ENCODE data around the gene ARID3A.
"Not testable (repeated sequence)": the region's sequence is repeated elsewhere in the genome, so short reads cannot be mapped to it uniquely, and the experiment has no call there.

The ARID3A gene

DNA sequence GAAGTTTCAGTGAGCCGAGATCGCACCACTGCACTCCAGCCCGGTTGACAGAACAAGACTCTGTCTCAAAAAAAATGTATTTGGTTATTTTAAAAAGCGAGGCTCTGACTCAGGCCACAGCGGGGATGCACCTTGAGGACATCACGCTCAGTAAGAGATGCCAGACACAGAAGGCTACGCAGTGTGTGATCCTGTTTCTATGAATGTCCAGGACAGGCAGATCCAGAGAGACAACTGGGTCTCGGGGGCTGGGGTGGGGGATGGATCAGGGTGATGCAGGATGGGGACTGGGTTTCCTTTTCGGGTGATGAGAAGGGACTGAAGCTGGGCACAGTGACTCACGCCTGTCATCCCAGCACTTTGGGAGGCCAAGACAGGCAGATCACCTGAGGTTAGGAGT, 38.2 kb upstream of the ARID3A start:
- H3K27me3 ChIP-seq (ENCODE audit: insufficient read depth, insufficient read length) = no peaks in the 10 kb centered on the region
- H3K9ac ChIP-seq (ENCODE audit: insufficient read length, low read depth) = no peak overlapping the region
- no peaks in the 10 kb centered on the region for H3K9me3 ChIP-seq (ENCODE audit: insufficient read depth, low read length)
- no peak overlapping the region for H3K4me3 ChIP-seq (ENCODE audit: insufficient read length, low read depth)
- DNase-seq (ENCODE audit: low read depth, low spot score) = no peak
- H3K4me1 ChIP-seq (ENCODE audit: insufficient read depth, insufficient read length) = peaks cover 7% of the 10 kb centered on the region
- TF ChIP-seq YY1 (IDR thresholded peaks at IDR 0.05; ENCODE audit: insufficient read depth, insufficient read length) (no peak), ZNF274 (IDR thresholded peaks at IDR 0.05; ENCODE audit: low read depth, low read length) (no peak), SUZ12 (IDR thresholded peaks at IDR 0.05; ENCODE audit: extremely low read depth, insufficient read depth, insufficient read length) (no peak)
- H3K36me3 ChIP-seq (ENCODE audit: insufficient read depth, insufficient read length, low read length) = peaks cover 82% of the 10 kb centered on the region

DNA sequence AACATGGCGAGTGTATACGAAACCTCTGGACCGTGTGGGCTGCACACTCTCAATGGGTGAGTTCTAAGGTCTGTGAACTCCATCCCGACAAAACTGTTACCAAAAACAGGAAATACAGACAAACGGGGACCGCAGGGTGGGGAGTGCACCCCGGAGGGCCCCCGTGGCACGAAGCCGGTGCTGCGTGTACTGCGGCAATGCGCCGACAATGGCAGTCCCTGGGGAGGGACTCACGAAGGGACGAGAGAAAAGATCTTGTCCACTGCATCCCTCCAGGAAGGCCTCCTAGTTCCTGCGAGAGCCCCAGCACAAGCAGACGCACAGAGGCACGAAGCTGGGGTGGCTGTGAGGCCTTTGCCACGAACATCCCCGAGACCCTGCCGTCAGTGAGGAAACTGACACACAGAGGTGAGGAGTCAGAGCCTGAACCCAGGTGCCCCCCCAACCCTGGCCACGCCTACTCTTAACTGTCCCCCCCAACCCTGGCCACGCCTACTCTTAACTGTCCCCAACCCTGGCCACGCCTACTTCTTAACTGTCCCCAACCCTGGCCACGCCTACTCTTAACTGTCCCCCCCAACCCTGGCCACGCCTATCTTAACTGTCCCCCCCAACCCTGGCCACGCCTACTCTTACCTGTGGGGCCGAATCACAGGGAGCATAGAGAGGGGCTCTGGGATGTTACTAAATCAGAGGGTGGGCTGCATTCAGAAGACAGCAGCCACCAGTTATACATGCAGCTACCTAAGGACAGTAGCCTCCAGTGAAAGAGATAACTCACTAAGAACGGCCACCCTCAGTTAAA, 37.1 kb upstream of the ARID3A start:
- Histone ChIP-seq H3K9ac (ENCODE audit: insufficient read length, low read depth) (peak overlapping the region; percentile 64), H3K9me3 (ENCODE audit: insufficient read depth, low read length) (no peaks in the 10 kb centered on the region), H3K4me1 (ENCODE audit: insufficient read depth, insufficient read length) (peaks cover 7% of the 10 kb centered on the region), H3K36me3 (ENCODE audit: insufficient read depth, insufficient read length, low read length) (peaks cover 70% of the 10 kb centered on the region), H3K4me3 (ENCODE audit: insufficient read length, low read depth) (no peak overlapping the region), H3K27me3 (ENCODE audit: insufficient read depth, insufficient read length) (no peaks in the 10 kb centered on the region)
- no peak for DNase-seq (ENCODE audit: low read depth, low spot score)
- TF ChIP-seq SUZ12 (IDR thresholded peaks at IDR 0.05; ENCODE audit: extremely low read depth, insufficient read depth, insufficient read length) (no peak), YY1 (IDR thresholded peaks at IDR 0.05; ENCODE audit: insufficient read depth, insufficient read length) (no peak), ZNF274 (IDR thresholded peaks at IDR 0.05; ENCODE audit: low read depth, low read length) (no peak)

DNA sequence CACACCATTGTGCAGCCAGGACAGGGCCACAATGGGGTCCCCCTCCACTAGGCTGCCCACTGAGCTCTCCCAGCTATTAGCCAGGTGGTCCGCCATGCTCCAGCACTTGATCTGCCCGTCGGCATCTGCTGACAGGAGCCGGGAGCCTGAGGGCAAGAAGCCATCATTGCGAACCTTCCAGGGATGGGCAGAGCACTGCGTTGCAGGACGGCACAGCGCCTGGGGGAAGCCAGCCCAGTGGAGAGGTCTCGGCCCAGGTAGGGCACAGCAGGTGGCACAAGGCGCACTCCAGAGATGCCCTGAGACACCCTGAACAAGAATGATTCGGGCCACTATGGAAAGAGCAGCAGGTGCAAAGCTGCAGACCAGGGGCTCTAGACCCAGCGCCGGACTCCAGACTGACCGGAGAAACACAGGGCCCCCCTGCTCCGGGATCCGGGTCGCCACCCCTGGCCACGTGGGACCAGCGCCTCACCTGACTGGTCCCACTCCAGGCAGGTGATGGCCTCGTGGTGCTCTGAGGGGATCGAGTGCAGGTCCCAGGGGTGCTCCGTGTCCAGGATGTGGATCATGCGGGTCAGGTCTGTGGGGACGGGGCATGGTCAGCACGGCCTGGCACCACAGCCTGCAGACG, 36.1 kb upstream of the ARID3A start:
- DNase-seq (ENCODE audit: low read depth, low spot score) = no peak
- Histone ChIP-seq H3K27me3 (ENCODE audit: insufficient read depth, insufficient read length) (no peaks in the 10 kb centered on the region), H3K4me1 (ENCODE audit: insufficient read depth, insufficient read length) (peaks cover 5% of the 10 kb centered on the region), H3K4me3 (ENCODE audit: insufficient read length, low read depth) (no peak overlapping the region), H3K9me3 (ENCODE audit: insufficient read depth, low read length) (no peaks in the 10 kb centered on the region), H3K36me3 (ENCODE audit: insufficient read depth, insufficient read length, low read length) (peaks cover 60% of the 10 kb centered on the region), H3K9ac (ENCODE audit: insufficient read length, low read depth) (no peak overlapping the region)
- TF ChIP-seq ZNF274 (IDR thresholded peaks at IDR 0.05; ENCODE audit: low read depth, low read length) (no peak), YY1 (IDR thresholded peaks at IDR 0.05; ENCODE audit: insufficient read depth, insufficient read length) (no peak), SUZ12 (IDR thresholded peaks at IDR 0.05; ENCODE audit: extremely low read depth, insufficient read depth, insufficient read length) (no peak)

DNA sequence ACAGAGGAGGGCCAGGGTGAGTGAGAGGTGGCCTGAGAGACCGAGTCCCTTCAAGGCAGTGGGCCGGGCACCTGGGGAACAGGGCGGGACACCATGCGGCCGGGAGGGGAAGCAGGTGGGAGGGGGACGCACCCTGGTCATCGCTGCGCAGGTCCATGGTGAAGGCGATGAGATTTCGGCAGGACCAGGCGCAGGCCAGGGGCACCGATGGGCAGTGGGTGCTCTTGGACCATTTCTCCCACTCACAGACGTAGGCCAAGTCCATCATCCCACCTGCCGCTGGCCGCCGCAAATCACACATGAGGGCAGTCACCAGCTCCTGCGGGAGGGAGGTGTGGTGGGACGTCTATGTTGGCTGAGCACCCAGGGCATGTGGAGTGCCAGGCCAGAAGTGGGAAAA, 35.0 kb upstream of the ARID3A start:
- peaks cover 6% of the 10 kb centered on the region for H3K4me1 ChIP-seq (ENCODE audit: insufficient read depth, insufficient read length)
- H3K36me3 ChIP-seq (ENCODE audit: insufficient read depth, insufficient read length, low read length) = peaks cover 50% of the 10 kb centered on the region
- no peak overlapping the region for H3K9ac ChIP-seq (ENCODE audit: insufficient read length, low read depth)
- no peaks in the 10 kb centered on the region for H3K9me3 ChIP-seq (ENCODE audit: insufficient read depth, low read length)
- no peaks in the 10 kb centered on the region for H3K27me3 ChIP-seq (ENCODE audit: insufficient read depth, insufficient read length)
- TF ChIP-seq SUZ12 (IDR thresholded peaks at IDR 0.05; ENCODE audit: extremely low read depth, insufficient read depth, insufficient read length) (no peak), ZNF274 (IDR thresholded peaks at IDR 0.05; ENCODE audit: low read depth, low read length) (no peak), YY1 (IDR thresholded peaks at IDR 0.05; ENCODE audit: insufficient read depth, insufficient read length) (no peak)
- H3K4me3 ChIP-seq (ENCODE audit: insufficient read length, low read depth) = no peak overlapping the region
- no peak for DNase-seq (ENCODE audit: low read depth, low spot score)

DNA sequence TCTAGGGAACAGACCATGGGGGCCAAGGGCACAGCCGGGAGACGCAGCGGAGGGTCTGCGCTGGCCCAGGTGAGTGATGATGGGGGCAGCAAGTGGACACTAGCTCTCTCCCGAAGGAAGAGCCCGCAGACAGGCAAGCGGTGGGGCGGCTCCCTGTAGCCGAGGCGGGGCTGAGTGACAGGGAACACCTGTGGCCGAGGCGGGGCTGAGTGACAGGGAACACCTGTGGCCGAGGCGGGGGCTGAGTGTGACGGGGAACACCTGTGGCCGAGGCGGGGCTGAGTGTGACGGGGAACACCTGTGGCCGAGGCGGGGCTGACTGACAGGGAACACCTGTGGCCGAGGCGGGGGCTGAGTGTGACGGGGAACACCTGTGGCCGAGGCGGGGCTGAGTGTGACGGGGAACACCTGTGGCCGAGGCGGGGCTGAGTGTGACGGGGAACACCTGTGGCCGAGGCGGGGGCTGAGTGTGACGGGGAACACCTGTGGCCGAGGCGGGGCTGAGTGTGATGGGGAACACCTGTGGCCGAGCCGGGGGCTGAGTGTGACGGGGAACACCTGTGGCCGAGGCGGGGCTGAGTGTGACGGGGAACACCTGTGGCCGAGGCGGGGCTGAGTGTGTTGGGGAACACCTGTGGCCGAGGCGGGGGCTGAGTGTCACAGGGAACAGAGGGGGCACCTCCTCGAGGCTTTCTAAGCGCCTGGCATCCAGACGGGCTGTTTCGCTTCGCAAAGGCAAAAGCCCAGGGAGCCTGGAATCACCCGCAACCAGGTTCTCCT, 34.2 kb upstream of the ARID3A start:
- H3K27me3 ChIP-seq (ENCODE audit: insufficient read depth, insufficient read length); H3K4me1 ChIP-seq (ENCODE audit: insufficient read depth, insufficient read length); DNase-seq (ENCODE audit: low read depth, low spot score); H3K9me3 ChIP-seq (ENCODE audit: insufficient read depth, low read length): not testable (repeated sequence)
- Histone ChIP-seq H3K9ac (ENCODE audit: insufficient read length, low read depth) (peak overlapping the region; percentile 54), H3K36me3 (ENCODE audit: insufficient read depth, insufficient read length, low read length) (peaks cover 49% of the 10 kb centered on the region), H3K4me3 (ENCODE audit: insufficient read length, low read depth) (peak overlapping the region; percentile 86)

DNA sequence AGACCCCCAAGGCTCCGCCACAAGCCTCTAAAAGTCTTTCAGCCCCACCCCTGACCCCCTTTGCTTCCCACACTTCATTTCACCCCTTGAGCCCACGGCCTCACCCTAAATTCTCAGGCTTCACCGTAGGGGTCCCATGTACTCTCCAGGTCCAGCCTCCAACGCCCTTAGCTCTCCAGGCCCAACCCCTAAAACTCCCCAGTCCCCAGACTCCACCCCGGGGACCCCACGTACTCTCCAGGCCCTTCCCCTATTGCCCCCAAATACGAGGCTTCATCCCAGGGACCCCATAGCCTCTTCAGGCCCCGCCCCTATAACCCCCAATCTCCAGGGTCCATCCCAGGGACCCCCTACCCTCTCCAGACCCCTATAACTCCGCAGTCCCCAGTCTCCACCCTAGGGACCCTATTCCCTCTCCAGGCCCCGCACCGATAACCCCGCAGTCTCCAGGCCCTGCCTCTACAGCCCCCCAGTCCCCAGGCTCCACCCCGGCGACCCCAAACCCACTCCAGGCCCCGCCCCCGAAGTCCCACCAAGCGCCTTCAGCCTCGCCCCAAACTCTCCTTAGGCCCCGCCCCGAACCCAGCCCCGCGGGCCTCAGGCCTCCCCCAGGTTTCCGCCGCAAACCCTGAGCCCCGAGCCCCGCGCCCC, 33.5 kb upstream of the ARID3A start:
- Histone ChIP-seq H3K4me3 (ENCODE audit: insufficient read length, low read depth) (peak overlapping the region; percentile 86), H3K36me3 (ENCODE audit: insufficient read depth, insufficient read length, low read length) (peaks cover 50% of the 10 kb centered on the region), H3K9me3 (ENCODE audit: insufficient read depth, low read length) (no peaks in the 10 kb centered on the region), H3K9ac (ENCODE audit: insufficient read length, low read depth) (peak overlapping the region; percentile 54), H3K4me1 (ENCODE audit: insufficient read depth, insufficient read length) (peaks cover 6% of the 10 kb centered on the region), H3K27me3 (ENCODE audit: insufficient read depth, insufficient read length) (no peaks in the 10 kb centered on the region)
- TF ChIP-seq YY1 (IDR thresholded peaks at IDR 0.05; ENCODE audit: insufficient read depth, insufficient read length) = no peak
- no peak for TF ChIP-seq SUZ12 (IDR thresholded peaks at IDR 0.05; ENCODE audit: extremely low read depth, insufficient read depth, insufficient read length)
- no peak for TF ChIP-seq ZNF274 (IDR thresholded peaks at IDR 0.05; ENCODE audit: low read depth, low read length)
- DNase-seq (ENCODE audit: low read depth, low spot score) = no peak
